Measurements from ENCODE around the gene ASMT.
"Not testable (repeated sequence)": the region's sequence is repeated elsewhere in the genome, so short reads cannot be mapped to it uniquely, and the experiment has no call there.

ASMT gene

DNA sequence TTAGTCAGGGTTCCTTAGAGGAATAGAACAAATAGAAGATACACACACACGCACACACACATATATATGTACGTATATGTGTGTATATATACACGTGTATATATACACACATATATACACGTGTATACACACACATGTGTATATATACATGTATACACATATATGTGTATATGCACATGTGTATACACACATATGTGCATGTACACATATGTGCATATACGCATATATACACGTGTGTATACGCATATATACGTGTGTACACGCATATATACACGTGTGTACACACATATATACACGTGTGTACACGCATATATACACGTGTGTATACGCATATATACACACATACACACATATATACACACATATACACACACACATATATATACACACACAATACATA is 41.5 kb downstream of the ASMT start:
- DNase-seq = no peak

DNA sequence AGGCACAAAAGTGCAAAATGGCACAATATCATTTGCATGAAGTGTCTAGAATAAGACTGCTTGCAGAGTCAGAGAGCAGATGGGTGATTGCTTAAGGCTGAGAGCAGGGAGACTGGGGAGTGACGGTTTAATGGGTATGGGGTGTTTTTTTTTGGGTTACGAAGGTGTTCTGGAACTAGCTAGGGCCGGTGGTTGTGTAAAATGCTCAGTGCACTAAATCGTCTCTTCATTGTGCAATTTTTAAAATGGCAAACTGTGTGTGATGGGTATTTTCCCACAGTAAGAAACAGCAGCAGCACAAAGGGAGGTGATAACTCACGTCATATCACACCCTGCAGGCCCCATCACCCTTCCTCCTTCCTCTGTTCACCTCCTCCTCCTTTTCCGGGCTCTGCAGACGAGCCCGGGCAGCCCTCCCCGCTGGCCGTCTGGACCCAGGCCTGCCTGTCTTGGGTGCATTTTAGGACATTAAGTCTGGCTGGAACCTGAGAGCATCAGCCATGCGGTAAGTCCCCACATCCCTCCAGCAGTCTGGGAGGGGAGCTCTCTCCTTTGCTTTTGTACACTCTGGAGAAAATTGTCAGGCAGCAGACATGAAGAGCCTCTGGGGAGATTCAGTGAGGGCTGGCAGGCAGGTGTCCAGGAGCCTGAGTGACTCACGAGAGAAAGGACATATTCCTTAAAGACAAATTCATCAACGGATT is 42.7 kb downstream of the ASMT start:
- peak; percentile 55 for DNase-seq

DNA sequence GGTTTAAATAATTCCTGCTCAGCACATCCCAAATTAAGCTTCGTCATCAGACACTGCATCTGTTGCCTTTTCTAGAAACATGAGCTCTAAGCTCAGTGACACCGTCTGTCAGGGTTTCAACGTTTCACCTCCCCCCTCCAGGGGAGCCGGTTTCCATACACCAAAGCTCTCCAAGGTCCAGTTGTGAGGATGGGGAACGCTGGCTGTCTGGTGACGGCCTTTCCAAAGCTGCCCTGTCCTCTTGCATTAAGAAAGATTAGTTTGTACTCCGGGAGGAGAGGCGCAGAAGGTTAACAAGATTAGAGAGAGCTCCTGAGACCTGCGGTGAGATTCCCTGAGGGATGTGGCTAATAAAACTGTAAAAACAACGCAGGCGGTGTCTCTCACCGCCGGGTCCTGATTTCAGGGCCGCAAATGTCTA is 43.2 kb downstream of the ASMT start:
- DNase-seq = no peak

DNA sequence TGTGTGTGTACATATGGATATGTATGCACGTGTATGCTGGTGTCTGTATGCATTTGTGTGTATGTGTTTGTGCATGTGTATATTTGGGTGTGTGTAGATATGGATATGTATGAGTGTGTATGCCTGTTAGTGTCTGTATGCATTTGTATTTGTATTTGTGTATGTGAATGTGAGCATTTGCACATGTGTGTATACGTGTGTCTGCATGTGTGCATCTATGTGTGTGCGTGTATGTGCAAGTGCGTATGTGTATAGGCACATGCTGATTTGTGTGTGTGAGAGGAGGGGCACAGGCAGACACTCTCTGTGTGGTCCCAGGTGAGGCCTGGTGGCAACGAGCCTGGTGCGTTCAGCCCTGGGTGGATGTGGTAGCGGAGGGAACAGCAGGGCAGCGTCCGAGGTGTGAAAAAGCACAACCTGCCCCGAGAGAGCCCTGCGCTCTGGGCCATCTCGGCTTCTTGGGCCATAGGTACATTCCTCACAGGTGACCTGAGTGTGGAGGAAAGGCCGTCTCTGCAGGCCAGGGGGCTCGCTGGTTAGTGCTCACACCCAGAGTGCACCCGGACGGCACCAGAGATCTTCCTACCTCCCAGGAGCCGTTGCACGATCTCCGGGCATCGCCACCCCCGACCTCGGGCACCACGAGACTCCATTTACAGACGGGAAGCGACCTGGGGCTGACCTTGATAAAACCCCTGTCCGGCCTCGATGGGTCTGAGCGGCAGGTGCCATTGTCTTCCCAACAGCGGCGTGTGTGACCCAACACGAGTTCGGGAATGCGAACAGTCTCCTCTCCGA is 45.0 kb downstream of the ASMT start:
- no peak for DNase-seq

DNA sequence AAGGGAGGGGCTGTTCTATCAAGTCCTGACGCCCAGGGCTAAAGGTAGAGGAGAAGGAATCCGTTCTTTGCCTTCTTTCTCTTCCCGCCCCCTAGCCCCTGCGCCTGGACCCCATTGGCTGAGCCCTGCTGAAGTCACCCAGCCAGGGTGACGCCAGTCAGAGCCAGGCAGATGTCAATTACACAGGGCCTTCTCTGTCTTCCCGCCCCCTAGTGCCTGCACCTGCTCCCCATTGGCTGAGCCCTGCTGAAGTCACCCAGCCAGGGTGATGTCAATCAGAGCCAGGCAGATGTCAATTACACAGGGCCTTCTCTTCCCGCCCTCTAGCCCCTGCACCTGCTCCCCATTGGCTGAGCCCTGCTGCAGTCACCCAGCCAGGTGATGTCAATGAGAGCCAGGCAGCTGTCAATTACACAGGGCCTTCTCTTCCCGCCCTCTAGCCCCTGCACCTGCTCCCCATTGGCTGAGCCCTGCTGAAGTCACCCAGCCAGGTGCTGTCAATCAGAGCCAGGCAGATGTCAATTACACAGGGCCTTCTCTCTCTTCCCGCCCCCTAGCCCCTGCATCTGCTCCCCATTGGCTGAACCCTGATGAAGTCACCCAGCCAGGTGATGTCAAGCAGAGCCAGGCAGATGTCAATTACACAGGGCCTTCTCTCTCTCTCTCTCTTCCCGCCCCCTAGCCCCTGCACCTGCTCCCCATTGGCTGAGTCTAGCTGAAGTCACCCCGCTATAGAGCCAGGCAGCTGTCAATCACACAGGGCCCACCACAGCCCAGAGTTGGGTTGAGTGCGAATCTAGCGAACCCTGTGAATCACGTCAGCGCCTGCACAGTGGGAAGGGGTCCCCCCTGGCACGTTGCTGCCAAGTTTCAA is 46.4 kb downstream of the ASMT start:
- DNase-seq = no peak

DNA sequence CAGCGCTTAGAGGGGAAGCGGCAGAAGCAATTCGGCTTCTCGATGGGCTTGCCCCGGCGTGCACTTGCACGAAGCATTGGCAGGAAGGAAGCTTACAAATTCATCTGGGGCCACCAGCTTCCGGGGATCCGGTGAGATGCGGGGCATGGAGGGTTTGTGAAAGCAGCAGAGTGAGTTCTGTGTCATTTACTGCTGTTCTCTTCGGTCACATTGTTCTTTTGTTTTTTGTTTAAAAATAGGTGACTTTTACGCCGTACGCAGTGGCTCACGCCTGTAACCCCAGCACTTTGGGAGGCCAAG is 47.0 kb downstream of the ASMT start:
- no peak for DNase-seq

DNA sequence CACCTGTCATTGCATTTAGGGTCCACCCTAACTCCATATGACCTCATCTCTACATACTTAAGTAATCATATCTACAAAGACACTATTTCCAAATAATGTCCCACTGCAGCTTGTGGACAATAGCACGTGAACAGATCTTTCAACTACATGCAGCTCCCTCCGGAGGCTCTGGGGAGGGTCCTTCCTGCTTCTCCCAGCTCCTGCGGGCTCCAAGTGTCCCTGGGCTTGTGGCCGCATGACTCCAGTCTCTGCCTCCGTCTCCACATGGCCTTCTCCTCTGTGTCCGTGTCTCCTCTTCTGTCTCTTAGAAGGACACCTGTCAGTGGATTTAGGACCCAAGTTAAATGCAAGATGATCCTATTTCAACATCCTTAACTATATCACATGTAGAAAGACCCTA is 52.7 kb downstream of the ASMT start:
- DNase-seq = no peak

DNA sequence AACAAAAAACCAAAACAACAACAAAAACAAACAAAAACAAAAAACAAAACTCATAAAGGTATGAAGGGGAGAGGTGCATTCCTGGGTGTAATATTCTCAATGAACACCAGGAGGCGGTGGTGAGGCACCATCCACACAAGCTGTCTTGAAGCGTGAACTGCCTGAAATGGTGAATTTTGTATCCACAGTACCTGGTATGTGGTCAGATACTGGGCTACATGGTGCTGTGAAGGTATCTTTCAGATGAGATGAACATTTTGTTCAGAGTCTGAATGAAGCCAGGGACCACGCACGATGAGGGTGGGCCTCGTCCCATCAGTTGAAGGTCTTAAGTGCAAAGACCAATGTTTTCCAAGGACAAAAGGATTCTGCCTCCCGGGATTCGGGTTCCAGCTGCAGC is 58.5 kb downstream of the ASMT start:
- DNase-seq = no peak

DNA sequence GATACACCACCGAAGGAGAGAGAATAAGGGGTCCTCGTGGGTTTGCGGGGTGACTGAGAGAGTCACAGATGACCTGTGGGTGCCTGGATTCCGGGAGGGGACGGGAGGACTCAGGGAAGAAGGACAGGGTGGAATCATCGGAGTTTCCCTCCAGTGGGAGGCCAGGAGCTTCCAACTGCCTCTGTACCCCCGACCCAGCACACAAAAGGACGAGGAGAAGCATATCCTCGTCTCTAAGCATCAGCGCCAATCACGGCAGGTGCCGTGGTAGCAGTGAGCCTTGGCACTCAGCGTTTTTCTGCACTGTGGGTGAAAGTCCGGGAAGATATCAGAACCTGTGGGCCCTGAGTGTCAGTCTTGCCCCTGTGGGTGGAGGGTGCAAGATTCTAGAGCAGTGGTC is 62.0 kb downstream of the ASMT start:
- DNase-seq = no peak

DNA sequence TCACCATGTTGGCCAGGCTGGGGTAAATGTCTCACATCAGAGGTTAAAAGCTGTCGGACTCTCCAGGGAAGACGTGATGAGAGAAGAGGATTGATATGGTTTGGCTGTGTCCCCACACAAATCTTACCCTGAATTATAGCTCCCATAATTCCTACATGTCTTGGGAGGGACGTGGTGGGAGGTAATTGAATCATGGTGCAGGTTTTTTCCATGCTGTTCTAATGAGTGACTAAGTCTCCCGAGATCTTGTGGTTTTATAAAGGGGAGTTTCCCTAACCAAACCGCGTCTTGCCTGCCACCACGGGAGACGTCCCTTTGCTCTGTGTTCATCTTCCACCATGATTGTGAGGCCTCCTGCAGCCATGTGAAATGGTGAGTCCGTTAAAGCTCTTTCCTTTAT is 64.4 kb downstream of the ASMT start:
- no peak for DNase-seq

DNA sequence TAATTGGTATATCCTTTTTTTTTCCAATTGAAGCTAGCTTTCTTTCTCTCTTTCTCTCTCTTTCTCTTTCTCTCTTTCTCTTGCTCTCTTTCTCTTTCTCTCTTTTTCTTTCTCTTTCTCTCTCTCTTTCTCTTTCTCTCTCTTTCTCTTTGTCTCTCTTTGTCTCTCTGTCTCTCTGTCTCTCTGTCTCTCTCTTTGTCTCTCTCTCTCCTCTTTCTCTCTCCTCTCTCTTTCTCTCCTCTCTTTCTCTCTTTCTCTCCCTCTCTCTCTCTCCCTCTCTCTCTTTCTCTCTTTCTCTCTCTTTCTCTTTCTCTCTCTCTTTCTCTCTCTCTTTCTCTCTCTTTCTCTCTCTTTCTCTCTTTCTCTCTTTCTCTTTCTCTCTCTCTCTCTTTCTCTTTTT is 66.6 kb downstream of the ASMT start:
- DNase-seq = no peak

DNA sequence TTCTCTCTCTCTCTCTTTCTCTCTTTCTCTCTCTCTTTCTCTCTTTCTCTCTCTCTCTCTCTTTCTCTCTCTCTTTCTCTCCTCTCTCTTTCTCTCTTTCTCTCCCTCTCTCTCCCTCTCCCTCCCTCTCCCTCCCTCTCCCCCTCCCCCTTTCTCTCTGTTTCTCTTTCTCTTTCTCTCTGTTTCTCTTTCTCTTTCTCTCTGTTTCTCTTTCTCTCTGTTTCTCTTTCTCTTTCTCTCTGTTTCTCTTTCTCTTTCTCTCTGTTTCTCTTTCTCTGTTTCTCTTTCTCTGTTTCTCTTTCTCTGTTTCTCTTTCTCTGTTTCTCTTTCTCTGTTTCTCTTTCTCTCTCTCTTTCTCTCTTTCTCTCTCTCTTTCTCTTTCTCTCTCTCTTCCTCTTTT is 67.0 kb downstream of the ASMT start:
- DNase-seq = not testable (repeated sequence)

DNA sequence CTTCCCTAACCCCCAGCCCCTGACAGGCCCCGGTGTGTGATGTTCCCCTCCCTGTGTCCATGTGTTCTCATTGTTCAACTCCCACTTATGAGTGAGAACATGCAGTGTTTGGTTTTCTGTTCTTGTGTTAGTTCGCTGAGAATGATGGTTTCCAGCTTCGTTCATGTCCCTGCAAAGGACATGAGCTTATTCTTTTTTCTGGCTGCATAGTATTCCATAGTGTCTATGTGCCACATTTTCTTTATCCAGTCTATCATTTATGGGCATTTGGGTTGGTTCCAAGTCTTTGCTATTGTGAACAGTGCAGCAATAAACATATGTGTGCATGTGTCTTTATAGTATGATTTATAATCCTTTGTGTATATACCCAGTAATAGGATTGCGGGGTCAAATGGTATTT is 67.6 kb downstream of the ASMT start:
- DNase-seq = not testable (repeated sequence)

DNA sequence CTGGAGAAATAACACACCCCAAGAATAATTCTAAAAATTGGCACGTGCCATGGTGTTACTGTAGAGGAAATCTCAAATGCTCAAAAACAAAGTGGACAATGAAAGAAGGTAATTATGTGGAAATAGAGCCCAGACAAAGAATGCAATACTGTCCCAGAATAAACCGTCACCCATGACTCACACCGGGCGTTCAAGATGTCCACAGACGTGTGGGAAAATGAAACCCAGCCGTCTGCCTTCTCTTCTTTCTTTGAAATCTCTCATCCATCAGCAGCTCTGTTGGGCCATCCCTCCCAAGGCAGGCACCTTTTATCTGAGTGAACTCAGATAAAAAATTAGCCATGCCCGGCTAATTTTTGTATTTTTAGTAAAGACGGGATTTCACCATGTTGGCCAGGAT is 70.0 kb downstream of the ASMT start:
- not testable (repeated sequence) for DNase-seq

DNA sequence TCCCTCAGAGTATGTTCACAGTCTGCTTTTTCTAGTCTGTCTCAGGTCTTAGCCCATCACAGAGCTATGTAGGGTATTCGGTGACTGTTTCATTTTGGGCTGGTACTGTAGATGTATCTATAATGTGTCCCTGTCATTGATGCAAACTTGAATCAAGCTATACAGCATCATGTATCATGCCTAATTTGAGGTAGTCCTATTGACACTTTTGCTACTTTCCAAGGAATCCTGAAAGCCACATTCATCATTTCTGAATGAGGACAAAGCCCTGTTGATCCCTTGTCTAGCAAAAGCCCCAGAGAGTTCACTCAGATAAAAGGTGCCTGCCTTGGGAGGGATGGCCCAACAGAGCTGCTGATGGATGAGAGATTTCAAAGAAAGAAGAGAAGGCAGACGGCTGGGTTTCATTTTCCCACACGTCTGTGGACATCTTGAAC is 70.6 kb downstream of the ASMT start:
- not testable (repeated sequence) for DNase-seq

DNA sequence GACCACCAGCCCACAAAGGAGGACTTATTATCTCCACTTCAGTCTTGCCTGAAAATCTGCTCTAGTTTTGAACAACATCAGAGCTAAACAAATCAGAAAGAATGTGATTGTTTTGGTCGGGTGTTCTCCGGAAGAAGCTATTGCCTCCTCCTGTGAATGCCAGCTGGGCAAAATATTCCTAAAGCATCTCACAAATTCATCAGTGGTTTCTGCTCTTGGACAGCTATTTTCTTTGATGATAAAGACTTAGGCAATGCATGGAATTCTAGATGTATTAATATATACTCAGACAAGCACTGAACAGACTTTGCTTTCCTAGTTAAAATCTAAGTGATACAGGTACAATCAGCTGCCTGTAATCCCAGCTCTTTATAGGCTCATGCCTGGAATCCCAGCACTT is 71.8 kb downstream of the ASMT start:
- DNase-seq = no peak
